Astrocyte (in vitro differentiated cells and primary cell): ENCODE data around the gene BPIFB6.

Experiments used
- CTCF ChIP-seq: IDR thresholded peaks from 2 replicates; pipeline ENCODE4 v1.5.1; 2011; ENCODE audit warnings: low read depth, mild to moderate bottlenecking, inconsistent platforms, low read length, moderate library complexity; ENCODE audit not compliant: insufficient read depth
- EZH2 ChIP-seq: IDR thresholded peaks from 2 replicates; pipeline ENCODE4 v1.6.1; 2012; ENCODE audit warnings: mild to moderate bottlenecking, low read length, inconsistent platforms; ENCODE audit not compliant: insufficient read depth

- TF ChIP-seq EZH2 (no peak), CTCF (no peak)
Observed at GRCh38 chr20:33067806-33068205, 36.4 kb downstream of the BPIFB6 start.
